ENCODE measurements around the gene BCCIP. TPM values are rescaled to one million over a fixed set of nuclear protein-coding genes. Genes with fewer than 3 reads are reported as not detected.

The BCCIP gene
- total RNA-seq, 1 donor from 2014 or later = 35.4 TPM

Other genes starting within 250 kb of the BCCIP start
- gene TEX36, start 140.4 kb upstream of the BCCIP start, total RNA-seq = not detected
- 8.3 TPM for gene EDRF1, start 103.8 kb upstream of the BCCIP start, total RNA-seq
- gene MMP21, start 47.7 kb upstream of the BCCIP start, total RNA-seq = 0.08 TPM
- 31.6 TPM for gene UROS, start 288 bp upstream of the BCCIP start, total RNA-seq
- 33.6 TPM for gene DHX32, start 57.7 kb downstream of the BCCIP start, total RNA-seq
- 3.2 TPM for gene FANK1, start 73.0 kb downstream of the BCCIP start, total RNA-seq

Measured in esophagus mucosa (tissue), 1 donor.